GM18873 (cell line): ENCODE measurements around the gene CADM3.

Experiments used
- ATAC-seq: cut with Tn5 transposase; IDR thresholded peaks from one replicate; pipeline ENCODE4 v1.9.1; 2021; ENCODE audit warnings: mild to moderate bottlenecking, moderate library complexity, moderate number of reproducible peaks; ENCODE audit not compliant: unreplicated experiment, low FRiP score

CADM3 gene, protein sequence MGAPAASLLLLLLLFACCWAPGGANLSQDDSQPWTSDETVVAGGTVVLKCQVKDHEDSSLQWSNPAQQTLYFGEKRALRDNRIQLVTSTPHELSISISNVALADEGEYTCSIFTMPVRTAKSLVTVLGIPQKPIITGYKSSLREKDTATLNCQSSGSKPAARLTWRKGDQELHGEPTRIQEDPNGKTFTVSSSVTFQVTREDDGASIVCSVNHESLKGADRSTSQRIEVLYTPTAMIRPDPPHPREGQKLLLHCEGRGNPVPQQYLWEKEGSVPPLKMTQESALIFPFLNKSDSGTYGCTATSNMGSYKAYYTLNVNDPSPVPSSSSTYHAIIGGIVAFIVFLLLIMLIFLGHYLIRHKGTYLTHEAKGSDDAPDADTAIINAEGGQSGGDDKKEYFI

DNA sequence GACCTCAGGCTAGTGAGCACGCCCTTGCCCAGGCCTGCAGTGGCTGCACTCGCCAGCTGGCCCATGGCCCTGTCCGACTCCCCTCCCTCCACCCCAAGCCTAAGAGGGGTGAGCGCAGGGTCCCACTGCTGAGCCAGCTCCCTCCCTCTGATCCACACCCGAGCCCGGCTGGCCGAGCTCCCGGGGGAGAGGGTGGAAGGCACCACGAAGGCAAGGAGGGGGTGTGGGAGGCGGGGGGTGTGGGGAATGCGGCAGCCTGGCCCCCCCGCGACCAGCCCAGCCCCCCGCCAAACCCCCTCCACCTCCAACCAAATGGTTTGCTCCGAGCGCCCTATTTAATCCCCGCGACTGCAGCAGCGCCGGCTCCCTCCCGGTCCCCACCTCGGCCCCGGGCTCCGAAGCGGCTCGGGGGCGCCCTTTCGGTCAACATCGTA, at the start of gene CADM3:
Gene CADM3, plus strand, starts transcription at position 362 of the 434 bp plus-strand sequence. CDS start 151 bp downstream, outside the sequence.
- no peak for ATAC-seq

DNA sequence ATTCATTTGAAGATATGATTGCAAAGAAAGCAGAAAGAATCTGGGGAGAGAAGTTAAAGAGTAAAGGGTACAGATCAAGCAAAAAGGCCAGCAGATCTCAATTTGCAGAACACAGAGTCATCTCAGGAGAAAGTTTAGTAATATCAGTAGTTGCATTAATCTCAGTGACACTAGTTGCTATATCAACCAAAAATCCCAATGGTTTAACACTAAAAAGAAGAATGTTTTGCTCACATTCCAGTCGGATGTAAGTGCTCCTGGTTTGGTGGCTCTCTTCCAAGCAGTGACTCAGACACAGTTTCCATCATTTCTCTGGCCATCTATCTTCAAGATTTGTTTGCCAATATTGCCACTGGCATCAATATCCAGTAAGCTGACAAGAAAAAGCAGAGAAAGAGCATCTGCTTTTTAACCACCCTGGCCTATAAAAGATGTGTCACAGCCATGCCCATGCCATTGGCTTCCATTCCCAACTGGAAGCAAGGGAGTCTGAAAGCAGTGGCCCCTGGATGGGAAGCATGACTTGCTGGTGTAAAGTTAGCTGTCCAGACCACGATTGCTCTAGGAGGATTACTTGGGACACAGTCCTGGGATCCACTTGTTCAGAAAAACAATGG, 49.3 kb upstream of the CADM3 start:
- ATAC-seq = peak; percentile 47

DNA sequence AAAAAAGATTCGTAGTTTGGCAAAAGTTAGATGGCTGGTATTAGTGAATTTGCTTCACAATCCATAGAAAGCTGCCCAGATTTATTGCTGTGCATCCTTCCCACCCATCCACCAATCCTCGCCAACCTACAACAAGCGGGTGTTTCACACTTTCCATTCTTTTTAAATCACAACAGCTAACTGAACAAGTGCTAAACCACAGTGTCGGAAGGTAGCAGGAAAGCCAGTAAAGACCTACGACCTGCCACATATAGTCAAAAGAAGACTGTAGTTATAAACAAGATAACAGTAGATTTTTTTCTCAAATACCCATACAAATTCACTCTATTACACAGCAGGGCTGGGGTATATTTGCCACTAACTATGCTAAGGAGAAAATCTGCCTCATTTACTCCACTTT, 47.8 kb upstream of the CADM3 start:
- ATAC-seq = no peak

DNA sequence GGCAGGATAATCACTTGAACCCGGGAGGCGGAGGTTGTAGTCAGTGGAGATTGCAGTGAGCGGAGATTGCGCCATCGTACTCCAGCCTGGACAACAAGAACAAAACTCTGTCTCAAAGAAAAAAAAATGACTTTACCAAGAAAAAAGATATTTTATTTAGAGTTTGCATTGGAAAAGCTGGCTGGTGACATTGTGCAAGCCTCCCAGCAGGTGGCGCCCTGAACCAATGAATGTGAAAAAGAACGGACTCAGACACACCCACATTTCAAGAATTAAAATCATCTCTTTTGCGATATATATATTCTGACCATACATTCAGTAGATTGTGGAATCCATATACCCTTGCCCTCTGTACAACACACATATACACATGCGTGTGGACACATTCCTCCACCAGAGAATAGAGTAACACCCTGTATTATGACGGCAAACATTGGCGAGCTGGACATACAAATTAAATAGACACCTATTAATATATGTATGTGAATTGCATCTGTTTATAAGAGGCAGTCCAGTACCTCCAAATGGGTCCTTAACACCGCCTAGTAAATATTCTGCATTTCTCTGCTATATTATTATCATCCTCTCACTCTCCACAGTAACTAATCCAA, 39.0 kb upstream of the CADM3 start:
- ATAC-seq = no peak

DNA sequence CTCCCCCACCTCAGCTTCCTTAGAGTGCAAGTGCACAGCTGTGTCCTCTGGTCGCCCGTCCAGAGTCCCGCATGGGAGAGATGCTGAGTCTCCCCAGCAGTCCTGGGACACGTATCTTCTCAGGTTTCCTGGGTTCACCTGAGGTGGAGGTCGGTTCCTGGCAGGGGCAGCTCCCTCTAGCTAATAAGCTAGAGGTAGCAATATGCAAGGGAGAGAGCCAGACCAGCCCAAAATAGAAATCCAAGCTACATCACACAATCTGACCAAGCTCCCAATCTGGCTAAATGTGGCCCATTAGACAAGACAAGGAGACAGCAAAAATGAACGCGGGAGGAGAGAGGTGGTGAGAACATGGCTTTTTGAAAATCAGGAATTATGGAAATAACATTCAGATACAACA, 30.9 kb upstream of the CADM3 start:
- no peak for ATAC-seq

DNA sequence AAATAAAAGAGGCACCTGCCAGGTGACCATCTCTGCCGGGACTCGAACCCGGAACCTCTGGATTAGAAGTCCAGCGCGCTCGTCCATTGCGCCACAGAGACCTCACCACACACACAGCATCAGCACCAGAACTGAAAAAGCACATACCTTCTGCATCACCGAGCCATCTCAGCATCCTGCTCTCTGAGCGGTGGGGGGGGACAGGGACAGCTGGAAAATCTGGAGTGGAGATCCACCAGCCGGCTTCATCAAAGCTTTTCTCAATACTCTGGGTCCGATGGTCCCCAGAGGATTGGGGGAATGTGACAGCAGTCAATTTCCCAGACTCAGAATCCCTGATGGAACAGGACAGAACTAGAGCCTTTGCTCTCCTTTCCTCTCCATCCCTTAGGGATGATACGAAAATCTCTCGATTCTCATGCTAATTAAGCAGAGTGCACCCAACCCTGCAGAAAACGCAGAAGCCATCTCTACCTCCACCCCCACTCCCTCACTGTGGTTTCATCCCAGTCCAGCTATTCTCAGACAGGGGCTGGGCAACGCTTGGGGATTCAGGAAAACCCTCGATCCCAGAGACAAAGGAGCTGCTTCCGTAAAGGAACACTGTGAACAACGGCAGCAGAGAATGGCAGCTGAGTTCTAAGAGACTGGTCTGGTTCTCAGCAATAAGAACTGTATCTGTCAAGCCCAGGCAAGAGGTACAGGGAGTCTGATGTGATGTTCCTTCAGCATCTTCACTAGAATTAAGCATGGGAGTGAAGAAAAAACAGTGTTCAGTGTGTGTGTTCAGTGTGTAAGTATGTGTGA, 29.6 kb upstream of the CADM3 start:
- ATAC-seq = no peak

DNA sequence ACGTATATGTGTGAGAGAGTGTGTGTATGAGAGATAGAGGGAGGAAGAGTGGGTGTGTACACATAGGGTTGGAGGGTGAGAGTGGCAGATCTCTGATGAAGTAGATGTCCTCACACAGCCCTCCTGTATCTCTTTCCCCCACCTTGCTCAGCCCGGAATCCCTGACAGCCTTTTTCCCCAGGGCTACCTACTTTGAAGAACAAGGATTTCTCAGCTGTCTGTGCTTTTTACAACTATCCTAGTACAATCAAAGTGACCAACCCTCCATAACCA, 29.1 kb upstream of the CADM3 start:
- no peak for ATAC-seq

DNA sequence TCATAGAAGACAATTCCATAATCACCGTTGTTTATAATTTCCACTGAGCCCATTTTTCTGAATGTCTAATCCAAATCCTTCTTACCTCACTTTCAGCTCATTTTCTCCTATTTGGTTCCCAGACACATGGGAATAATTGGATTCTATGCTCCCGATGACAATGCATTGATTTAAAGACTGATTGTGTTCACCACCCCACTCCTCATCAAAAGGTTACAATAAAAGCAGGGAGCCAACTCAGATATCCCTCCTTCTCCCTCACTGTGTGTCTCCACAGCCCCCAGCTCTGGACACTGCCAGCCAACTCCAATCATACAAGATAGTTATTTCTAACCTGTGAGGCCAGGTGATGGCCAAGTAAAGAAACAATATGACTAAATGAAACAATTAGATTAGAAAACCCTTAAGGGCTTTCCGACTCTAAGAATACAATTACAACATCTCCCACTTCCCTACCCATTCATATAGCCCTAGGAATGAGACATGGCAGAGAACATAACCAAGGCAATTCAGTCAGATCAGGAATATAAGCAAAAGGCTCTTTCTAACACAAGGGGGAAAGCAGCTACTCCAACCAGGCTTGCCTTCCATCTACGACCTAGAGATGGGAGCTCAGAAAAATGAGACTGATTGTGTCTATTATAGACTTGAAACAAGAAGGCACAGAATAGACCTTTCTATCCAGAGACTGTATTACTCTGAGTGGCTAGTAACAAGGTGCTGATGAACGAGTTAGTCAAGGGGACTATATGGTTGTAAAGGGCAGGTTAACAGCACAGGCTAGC, 28.5 kb upstream of the CADM3 start:
- no peak for ATAC-seq

DNA sequence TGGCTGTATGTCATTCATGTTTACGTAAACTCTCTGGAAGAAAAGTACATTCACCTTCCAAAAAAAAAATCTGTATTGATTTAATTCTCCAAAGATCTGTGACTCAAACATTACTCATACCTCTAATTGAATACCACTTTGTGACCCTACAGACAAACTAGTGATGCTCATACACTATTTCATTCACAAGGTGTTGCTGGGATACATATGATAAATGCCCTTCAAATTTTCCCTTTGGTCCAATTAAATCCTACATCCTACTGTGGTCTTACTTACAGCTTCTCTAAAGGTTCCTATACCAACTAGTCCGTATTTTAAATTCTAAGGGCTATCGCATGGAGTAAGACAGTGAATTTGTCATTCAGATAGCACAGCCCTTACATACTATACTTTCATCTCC, 26.8 kb upstream of the CADM3 start:
- no peak for ATAC-seq

DNA sequence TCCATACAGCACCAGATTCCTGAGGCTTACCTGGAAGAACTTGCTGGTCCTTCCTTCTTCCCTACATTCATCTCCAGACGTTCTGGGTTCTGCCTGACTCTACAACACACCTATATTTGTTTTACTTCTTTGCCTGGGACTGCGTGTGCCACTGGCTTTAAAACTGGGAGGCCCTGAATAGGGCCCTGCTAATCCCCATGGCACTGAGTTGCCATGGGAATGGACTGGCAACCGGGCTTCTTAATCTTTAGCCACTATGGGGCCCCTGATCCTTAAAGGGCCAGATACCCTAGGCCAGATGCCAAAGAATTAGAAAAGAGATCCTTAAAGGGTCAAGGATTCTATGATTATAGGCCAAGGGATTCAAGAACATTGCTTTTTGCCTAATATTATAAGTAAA, 24.4 kb upstream of the CADM3 start:
- ATAC-seq = no peak

DNA sequence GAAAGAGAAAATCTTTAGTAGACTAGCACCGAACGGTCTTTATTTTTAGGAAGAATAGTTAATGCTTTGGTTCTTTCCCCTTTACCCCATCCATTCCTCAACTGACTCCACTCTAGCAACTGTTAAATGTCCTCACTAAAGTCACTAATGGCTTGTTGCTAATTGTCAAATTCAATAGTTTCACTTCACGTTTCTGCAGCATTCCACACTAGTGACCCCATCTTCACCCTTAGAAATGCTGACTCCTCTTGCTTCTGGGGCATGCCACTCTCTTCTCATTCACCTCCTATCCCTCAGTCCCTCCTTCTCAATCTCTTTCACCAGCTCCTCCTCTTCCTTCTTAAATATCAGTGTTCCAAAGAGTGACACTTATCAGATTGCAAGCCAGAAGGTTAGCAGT, 19.4 kb upstream of the CADM3 start:
- ATAC-seq = no peak

DNA sequence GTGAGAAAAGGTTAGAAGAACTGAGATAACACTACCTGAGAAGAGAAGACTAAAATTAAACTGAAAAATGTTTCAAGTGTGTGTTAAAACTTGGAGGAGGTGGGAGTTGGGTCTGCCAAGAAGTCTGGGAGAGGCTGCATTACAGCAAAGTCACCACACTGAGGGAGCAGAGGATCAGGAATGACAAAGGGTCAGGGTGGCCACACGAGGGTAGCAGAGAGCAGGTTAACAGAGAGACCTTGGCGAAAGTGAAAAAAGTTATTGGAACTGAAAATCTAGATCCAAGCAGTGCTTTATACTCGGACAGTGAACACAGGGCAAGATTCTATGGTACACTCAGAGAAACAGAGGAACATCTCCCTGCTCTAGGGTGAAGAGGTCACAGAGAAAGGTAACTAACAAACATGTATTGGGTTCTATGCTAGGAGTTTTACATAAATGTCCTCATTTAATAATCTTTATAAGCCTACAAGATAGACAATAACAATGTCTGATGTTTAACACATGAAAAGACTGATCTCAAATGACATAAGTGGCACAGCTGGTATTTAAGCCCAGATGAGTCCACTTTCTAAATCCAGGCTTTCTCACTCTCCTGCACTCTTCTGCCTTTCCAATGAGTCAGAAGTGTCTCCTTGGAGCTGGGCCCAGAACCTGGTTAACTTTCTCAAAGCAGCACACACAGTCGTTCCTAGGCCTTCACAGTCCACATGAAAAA, 10.3 kb upstream of the CADM3 start:
- peak; percentile 89 for ATAC-seq

DNA sequence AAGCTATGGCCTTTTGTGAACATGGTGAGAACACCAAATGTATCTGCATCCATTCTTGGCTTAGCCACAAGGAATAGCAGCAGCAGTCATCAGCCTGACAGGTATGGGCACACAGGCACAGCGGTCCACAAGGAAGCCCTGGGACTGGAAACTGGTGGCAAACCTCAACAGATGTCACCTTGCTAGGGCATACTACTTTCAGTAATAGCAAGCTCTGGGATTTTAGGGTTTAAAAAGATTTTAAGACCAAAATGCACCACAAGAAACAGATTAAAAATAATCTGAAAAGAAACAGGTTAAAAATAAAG, 9.7 kb upstream of the CADM3 start:
- ATAC-seq = no peak

DNA sequence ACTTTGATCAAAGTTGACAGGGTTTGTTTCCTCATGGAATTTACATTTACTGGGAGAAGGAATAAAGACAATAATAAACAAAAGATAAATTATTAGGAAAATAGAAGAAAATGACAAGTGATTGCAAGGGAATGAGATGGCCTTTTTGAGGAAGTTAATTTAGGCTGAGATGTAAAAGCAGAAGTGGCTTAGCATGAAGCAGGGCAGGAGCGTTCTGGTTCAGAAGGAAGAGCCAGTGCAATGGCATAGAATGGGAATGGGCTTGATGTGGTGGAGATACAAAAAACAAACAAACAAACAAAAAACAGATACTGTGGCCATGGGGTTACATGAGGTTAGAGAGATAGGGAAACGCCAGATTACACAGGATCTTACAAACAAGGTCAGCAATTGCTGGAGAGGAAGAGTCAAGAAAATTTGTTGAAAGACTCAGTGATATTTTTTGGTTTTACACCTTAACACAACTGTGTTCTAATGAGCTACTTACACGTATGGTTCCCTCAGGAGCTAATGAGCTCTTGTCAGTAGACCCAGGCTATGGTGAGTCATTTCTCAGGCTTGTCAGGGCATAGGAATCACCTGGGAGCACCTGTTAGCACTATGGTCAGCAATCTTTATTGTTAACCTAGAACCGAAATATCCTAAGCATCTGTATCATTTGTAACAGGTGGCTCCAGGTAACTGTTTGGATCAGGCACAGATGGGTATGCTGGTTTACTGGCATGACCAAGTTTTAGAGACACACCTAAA, 8.7 kb upstream of the CADM3 start:
- ATAC-seq = no peak

DNA sequence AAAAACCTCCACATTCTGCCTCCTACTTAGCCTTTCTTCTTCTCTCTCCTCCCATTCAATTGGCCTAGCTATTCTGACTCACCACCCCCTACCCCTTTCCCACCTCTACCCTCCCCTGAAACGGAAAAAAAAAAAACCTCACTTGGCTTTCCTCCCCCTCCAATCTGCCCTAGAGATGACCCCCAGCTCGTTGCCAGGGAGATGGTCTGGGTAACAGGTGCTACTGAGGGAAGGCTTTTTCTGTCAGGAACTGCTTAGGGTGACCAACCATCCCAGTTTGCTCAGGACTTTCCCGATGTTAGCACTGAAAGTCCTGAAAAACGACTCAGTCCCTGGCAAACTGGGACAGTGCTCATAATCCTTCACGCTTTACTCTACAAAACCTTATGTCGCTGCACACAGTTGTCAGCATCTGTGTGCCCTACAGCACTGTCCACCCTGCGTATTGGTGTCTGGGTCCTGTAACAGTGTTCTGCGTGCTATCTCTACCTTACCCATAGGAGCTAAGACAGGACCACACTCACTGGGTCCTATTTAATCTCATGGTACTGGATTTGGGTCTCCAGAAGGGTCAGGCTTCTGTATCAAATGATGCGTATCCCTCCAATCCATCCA, 7.7 kb upstream of the CADM3 start:
- ATAC-seq = no peak

DNA sequence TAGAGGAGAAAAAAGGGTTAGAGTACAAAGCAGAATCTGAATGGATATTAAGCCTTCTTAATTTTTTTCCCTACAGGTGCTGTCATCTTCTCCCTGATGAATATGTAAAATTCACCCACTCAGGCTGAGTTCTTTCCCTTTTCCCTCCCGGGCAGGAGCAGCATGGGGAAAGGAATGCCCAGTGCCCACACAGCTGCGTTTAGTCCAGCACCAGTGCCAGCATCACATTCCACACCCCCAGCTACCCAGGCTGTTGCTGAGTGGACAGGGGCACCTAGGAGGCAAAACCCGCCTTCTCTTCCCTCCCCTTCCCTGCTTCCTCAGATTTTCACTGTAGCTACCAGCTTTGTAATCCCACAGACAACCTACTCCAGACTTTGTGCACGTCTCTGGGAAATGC, 3.4 kb upstream of the CADM3 start:
- no peak for ATAC-seq

DNA sequence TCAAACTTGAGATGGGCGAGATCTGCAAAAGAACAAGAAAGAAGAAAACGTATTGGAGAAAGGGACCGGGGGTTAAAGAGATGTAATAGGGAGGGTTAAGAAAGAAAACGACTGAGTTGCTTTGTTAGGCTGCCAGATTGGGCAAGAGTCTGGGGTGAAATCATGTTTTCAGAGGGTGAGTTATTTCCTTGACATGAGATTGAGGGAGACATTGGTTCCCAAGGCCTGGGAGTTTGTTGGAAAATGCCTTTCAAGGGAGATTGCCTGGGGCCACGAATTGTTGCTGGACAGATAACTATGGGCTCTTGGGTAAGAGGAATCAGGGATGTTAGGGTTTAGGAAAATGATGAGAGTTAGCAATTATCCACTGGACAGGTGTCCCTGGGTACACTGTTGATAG, 776 bp upstream of the CADM3 start:
- ATAC-seq = no peak

DNA sequence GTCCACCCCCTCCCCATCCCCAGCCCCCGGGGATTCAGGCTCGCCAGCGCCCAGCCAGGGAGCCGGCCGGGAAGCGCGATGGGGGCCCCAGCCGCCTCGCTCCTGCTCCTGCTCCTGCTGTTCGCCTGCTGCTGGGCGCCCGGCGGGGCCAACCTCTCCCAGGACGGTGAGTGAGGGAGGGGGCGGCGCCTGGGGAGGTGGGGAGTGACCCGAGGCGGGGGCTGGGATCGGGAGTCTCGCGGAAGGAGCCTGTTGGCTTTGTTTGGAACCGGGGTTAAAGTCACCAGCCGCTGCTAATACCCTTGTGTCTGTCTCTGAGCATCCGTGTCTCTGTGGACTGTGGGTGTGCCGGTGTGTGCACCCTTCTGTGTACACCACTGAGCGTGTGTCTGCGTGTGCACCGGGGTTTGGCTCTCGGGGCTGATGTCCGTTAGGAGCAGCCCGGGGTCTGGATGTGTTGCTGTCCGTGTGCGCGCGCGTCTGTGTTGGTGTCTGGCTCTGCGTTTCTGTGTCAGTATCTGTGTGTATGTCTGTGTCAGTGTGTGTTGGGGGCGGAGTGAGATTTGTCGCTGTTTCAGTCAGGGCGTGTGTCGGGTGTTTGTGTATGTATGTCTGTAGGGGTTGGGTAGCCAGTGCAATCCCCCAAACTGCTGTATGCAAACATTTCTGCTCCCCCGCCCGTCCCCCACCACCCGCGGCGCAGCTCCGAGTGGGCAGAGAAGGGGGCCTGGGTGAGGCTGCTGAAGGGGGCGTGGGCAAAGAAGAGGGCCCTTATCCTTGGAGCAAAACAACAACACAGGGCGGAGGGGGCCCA, 480 bp downstream of the CADM3 start:
- no peak for ATAC-seq
